Endothelial cell of umbilical vein (primary cell): ENCODE measurements around the gene PLA2G4F. TPM values are rescaled to one million over a fixed set of nuclear protein-coding genes. Genes with fewer than 3 reads are reported as not detected.

ENCODE experiments used
- BruUV-seq: library from RNA; stranded (reverse); fragments of 400-500 nt; replicated peaks from 2 replicates; lab custom pipeline; 2021; lab: Mats Ljungman, UMichigan
- CTCF ChIA-PET: fragments of 300-600, 350-600 bp; sonication (Branson Sonifier 250); formaldehyde crosslinking; loops from one replicate; lab custom pipeline; 2021; ENCODE audit warnings: antibody characterized with exemption, inconsistent platforms; lab: Charles Lee
- POLR2A ChIA-PET: fragments of 300-600, 350-600 bp; sonication (Branson Sonifier 250); formaldehyde crosslinking; loops from one replicate; lab custom pipeline; 2021; ENCODE audit warnings: antibody characterized with exemption, inconsistent platforms; lab: Charles Lee
- DNase-seq: peaks from one replicate; pipeline ENCODE4 v3.0.0-alpha.2; 2011; ENCODE audit warnings: low read depth, low spot score
- FAIRE-seq: peaks from 2 replicates; lab custom pipeline; 2011; peaks lifted over from hg19 to GRCh38; lab: Jason Lieb, UNC
- H2AFZ ChIP-seq: 2 replicates; pipeline ENCODE4 v1.6.0; 2012; ENCODE audit warnings: low read depth, low read length, control low read depth, inconsistent platforms
- H3K27ac ChIP-seq: 2 replicates; pipeline ENCODE4 v1.5.1; 2011; ENCODE audit warnings: low read depth, mild to moderate bottlenecking, control low read depth, low read length, moderate library complexity; ENCODE audit not compliant: insufficient read depth
- H3K27me3 ChIP-seq, 2 experiments: 2 replicates each; pipeline versions ENCODE4 v1.6.0 to v1.6.1; 2011; ENCODE audit warnings: low read length in 2 of 2, mixed read lengths in 1 of 2; ENCODE audit not compliant: control insufficient read depth in 2 of 2, insufficient read depth in 2 of 2
- H3K36me3 ChIP-seq, 2 experiments: 2 replicates in 1 of 2; 3 replicates in 1 of 2; pipeline ENCODE4 v1.5.1; 2011; ENCODE audit warnings: low read length in 2 of 2, mild to moderate bottlenecking in 1 of 2, moderate library complexity in 1 of 2; ENCODE audit not compliant: control insufficient read depth in 2 of 2, insufficient read depth in 2 of 2; ENCODE audit errors: extremely low read depth in 1 of 2
- H3K4me1 ChIP-seq: 3 replicates; pipeline ENCODE4 v1.5.1; 2011; ENCODE audit warnings: mild to moderate bottlenecking, low read length; ENCODE audit not compliant: control insufficient read depth, insufficient read depth; ENCODE audit errors: extremely low read depth
- H3K4me2 ChIP-seq: 2 replicates; pipeline ENCODE4 v1.6.1; 2011; ENCODE audit warnings: low read length, control low read depth, mixed read lengths; ENCODE audit not compliant: insufficient read depth
- H3K4me3 ChIP-seq, 3 experiments: fragments of 200-600 bp in 1 of 3; sonication (generic), shearing (Covaris generic) in 1 of 3; replicated peaks in 1 of 3; 2 replicates each; pipeline ENCODE4 v1.5.1; 2011 to 2016; ENCODE audit warnings: control low read depth in 3 of 3, low read length in 3 of 3, mild to moderate bottlenecking in 2 of 3, inconsistent platforms in 1 of 3, low read depth in 1 of 3, moderate library complexity in 1 of 3; ENCODE audit not compliant: insufficient read depth in 1 of 3
- H3K79me2 ChIP-seq: 2 replicates; pipeline ENCODE4 v1.6.0; 2012; ENCODE audit warnings: low read length, inconsistent platforms; ENCODE audit not compliant: control insufficient read depth, insufficient read depth
- H3K9ac ChIP-seq: replicated peaks from 2 replicates; pipeline ENCODE3; 2011; ENCODE audit warnings: low read length, control low read depth; ENCODE audit not compliant: insufficient read depth; ENCODE audit errors: extremely low read depth
- H3K9me1 ChIP-seq: replicated peaks from 3 replicates; pipeline ENCODE4 v1.6.0; 2011; ENCODE audit warnings: mild to moderate bottlenecking, low read length; ENCODE audit not compliant: control insufficient read depth, insufficient read depth; ENCODE audit errors: extremely low read depth
- H3K9me3 ChIP-seq: replicated peaks from 2 replicates; pipeline ENCODE4 v1.5.1; 2012; ENCODE audit warnings: low read length, inconsistent platforms; ENCODE audit not compliant: control insufficient read depth, insufficient read depth
- H4K20me1 ChIP-seq: replicated peaks from 2 replicates; pipeline ENCODE3; 2011; ENCODE audit warnings: mild to moderate bottlenecking, low read length; ENCODE audit not compliant: control insufficient read depth, insufficient read depth; ENCODE audit errors: extremely low read depth
- FOS ChIP-seq: IDR thresholded peaks from 2 replicates; pipeline ENCODE4 v1.6.1; 2011; ENCODE audit warnings: mild to moderate bottlenecking, low read length, moderate library complexity, borderline replicate concordance; ENCODE audit not compliant: insufficient read depth
- GATA2 ChIP-seq: IDR thresholded peaks from 2 replicates; pipeline ENCODE4 v1.7.0; 2011; ENCODE audit warnings: low read depth, mild to moderate bottlenecking, moderate library complexity, mixed read lengths, low read length; ENCODE audit not compliant: insufficient read length, insufficient read depth
- JUN ChIP-seq: IDR thresholded peaks from 2 replicates; pipeline ENCODE4 v1.6.1; 2011; ENCODE audit warnings: borderline replicate concordance, low read depth; ENCODE audit not compliant: insufficient read length, insufficient read depth
- POLR2AphosphoS5 ChIP-seq: IDR thresholded peaks from 2 replicates; pipeline ENCODE4 v1.6.1; 2012; ENCODE audit warnings: low read depth, mild to moderate bottlenecking, control low read depth, low read length, moderate library complexity; ENCODE audit not compliant: insufficient read depth
- dilution Hi-C: fragments of 300-500 bp; cut with MboI; formaldehyde crosslinking; loops from one replicate; pipeline ENCODE4 v1.15.0; 2019; ENCODE audit warnings: low sequenced_read_pairs; ENCODE audit not compliant: extremely low pct_ligation_motif_present
- intact Hi-C: fragments of 100-400 bp; cut with micrococcal nuclease; formaldehyde crosslinking; loops from one replicate; pipeline ENCODE4 v1.10.0; 2022
- polyA plus RNA-seq, 4 experiments: library from polyadenylated mRNA; depleted of rRNA in 3 of 4; stranded (reverse) in 3 of 4; unstranded in 1 of 4; fragments of >200 nt; gene quantifications; 2 replicates each; pipeline versions ENCODE4 v1.2.1 to v1.2.3, GENCODE V29; 2011 to 2012; ENCODE audit warnings: missing spikeins in 1 of 4
- total RNA-seq: library from RNA; stranded (reverse); gene quantifications from 2 replicates; pipeline ENCODE4 v1.2.3, GENCODE V29; 2021
- TF ChIP-seq, protein P1 (sequence below), 2 donors: IDR thresholded peaks; 1 replicate in 1 of 2; 2 replicates in 1 of 2; pipeline ENCODE4 v1.5.1; 2011; ENCODE audit warnings: low read length in 2 of 2, mild to moderate bottlenecking in 2 of 2, moderate library complexity in 2 of 2, control low read depth in 1 of 2, inconsistent platforms in 1 of 2, low read depth in 1 of 2; ENCODE audit not compliant: insufficient read depth in 1 of 2; ENCODE audit errors: extremely low read depth in 1 of 2

The PLA2G4F gene
- total and polyA plus RNA-seq, 2 donors (not counting 3 experiments of a cell fraction or from before 2014, with no cell fraction given) = not detected

DNA sequence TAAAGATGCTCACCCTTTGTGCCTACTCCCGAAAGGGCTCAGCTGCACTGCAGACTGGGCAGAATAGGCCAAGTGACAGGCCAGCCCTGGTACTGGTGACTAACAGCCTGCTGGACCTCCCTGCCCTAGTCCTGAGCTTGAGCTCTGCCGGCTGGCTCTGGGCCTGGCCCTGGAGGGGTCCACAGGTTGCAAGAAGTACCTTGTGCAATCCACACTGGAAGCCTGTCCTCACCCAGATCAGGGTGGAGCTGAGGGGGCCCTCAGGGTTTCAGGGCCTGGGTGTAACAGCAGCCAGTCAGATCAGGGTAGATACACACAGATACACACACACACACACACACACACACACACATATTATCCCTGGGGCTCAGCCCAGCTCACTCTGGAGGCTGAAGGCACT is 34.8 kb downstream of the PLA2G4F start:
- BruUV-seq = no TSS peak
- CTCF ChIA-PET = interaction anchor here (0.9 to 1.3 kb wide), 2 partner anchors 12 to 37 kb away, joined by 3 to 5 read pairs; no protein-coding TSS in a partner anchor

DNA sequence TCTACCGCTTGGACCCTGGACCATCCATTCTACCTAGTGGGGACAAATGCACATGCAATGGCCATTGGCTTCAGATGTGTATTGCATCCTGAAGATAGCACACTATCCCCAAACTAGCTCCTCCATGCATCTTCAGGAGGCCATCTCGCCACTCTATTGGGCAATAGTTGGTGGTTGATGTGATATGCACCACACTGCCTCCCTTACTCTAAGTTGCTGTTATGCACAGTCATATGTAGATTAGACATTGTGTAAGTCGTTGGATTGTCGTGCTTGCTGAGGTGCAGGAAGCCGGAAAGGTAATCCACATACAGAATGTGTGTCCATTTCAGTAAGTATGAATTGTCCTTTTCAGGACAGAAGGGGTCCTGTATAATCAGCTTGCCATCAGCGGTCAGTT is 35.4 kb downstream of the PLA2G4F start:
- no peaks in the 10 kb centered on the region for H3K9me1 ChIP-seq
- DNase-seq (no peak), FAIRE-seq (no peak)
- no peak overlapping the region for H2AFZ ChIP-seq
- H3K4me1 ChIP-seq = no peaks in the 10 kb centered on the region
- no peak overlapping the region for H3K4me2 ChIP-seq
- BruUV-seq = no TSS peak
- TF ChIP-seq FOS (no peak), GATA2 (no peak), JUN (no peak)
- H3K4me3 ChIP-seq = no peak overlapping the region
- dilution Hi-C loops = no loop called here
- no peaks in the 10 kb centered on the region for H3K79me2 ChIP-seq
- no peak overlapping the region for H3K27ac ChIP-seq
- no peaks in the 10 kb centered on the region for H3K36me3 ChIP-seq
- ChIA-PET POLR2A (interaction anchor here (0.7 kb wide), 1 partner anchor 114 kb away, joined by 3 read pairs; no protein-coding TSS in a partner anchor), CTCF (interaction anchor here (0.9 to 2.4 kb wide), 3 partner anchors 13 to 37 kb away, joined by 4 to 6 read pairs (median 5); no protein-coding TSS in a partner anchor)
- H3K27me3 ChIP-seq = peaks cover 8 to 27% of the 10 kb centered on the region in 2 experiments
- H3K9ac ChIP-seq = no peak overlapping the region
- H4K20me1 ChIP-seq = no peaks in the 10 kb centered on the region
- H3K9me3 ChIP-seq = no peaks in the 10 kb centered on the region
- intact Hi-C loops = no loop called here

More for the DNA sequence above, 34.8 kb downstream of the PLA2G4F start:
- Histone ChIP-seq H3K36me3 (no peaks in the 10 kb centered on the region), H3K9me3 (no peaks in the 10 kb centered on the region), H3K27me3 (peaks cover 8 to 27% of the 10 kb centered on the region in 2 experiments), H3K79me2 (no peaks in the 10 kb centered on the region), H3K9ac (no peak overlapping the region), H3K4me3 (no peak overlapping the region), H3K27ac (no peak overlapping the region), H3K4me2 (no peak overlapping the region), H4K20me1 (no peaks in the 10 kb centered on the region), H2AFZ (no peak overlapping the region), H3K4me1 (no peaks in the 10 kb centered on the region), H3K9me1 (no peaks in the 10 kb centered on the region)
- dilution Hi-C loops (no loop called here), intact Hi-C loops (no loop called here)
- FAIRE-seq (no peak), DNase-seq (no peak)
- TF ChIP-seq, protein P1, sequence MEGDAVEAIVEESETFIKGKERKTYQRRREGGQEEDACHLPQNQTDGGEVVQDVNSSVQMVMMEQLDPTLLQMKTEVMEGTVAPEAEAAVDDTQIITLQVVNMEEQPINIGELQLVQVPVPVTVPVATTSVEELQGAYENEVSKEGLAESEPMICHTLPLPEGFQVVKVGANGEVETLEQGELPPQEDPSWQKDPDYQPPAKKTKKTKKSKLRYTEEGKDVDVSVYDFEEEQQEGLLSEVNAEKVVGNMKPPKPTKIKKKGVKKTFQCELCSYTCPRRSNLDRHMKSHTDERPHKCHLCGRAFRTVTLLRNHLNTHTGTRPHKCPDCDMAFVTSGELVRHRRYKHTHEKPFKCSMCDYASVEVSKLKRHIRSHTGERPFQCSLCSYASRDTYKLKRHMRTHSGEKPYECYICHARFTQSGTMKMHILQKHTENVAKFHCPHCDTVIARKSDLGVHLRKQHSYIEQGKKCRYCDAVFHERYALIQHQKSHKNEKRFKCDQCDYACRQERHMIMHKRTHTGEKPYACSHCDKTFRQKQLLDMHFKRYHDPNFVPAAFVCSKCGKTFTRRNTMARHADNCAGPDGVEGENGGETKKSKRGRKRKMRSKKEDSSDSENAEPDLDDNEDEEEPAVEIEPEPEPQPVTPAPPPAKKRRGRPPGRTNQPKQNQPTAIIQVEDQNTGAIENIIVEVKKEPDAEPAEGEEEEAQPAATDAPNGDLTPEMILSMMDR (IDR thresholded peaks at IDR 0.05; ENCODE audit: extremely low read depth in 1 of 2, insufficient read depth in 1 of 2, low read depth in 1 of 2, low read length in 2 of 2) = no peak
- TF ChIP-seq GATA2 (no peak), FOS (no peak), POLR2AphosphoS5 (no peak)
- POLR2A ChIA-PET = no interaction called here
